ENCODE data around the gene RPL10.

GRCh38 chrX:154351183-154352011, 46.8 kb upstream of the RPL10 start:
- TF ChIP-seq CTCF (IDR thresholded peaks at IDR 0.05), result no peak
- no peak for TF ChIP-seq POLR2A (IDR thresholded peaks at IDR 0.05)

Data from right lobe of liver (tissue), 4 donors.